Smooth muscle cell (in vitro differentiated cells): Measurements from ENCODE around the gene ZNF629. TPM values are rescaled to one million over a fixed set of nuclear protein-coding genes. Genes with fewer than 3 reads are reported as not detected.

Experiments used
- DNase-seq: peaks from one replicate; lab custom pipeline; 2025; ENCODE audit not compliant: unreplicated experiment; lab: John Stamatoyannopoulos, UW
- H2AFZ ChIP-seq: fragments of 200-600 bp; sonication (generic); 2 replicates; pipeline ENCODE4 v1.6.0; 2016; ENCODE audit warnings: antibody characterized with exemption, low read depth, mild to moderate bottlenecking
- H3F3A ChIP-seq: fragments of 200-600 bp; sonication (generic); 2 replicates; pipeline ENCODE4 v1.6.0; 2017; ENCODE audit warnings: antibody characterized with exemption, low read depth
- H3K27ac ChIP-seq: fragments of 200-600 bp; sonication (generic); 2 replicates; pipeline ENCODE4 v1.5.1; 2016; ENCODE audit warnings: low read depth, mild to moderate bottlenecking
- H3K27me3 ChIP-seq: fragments of 200-600 bp; sonication (generic); 2 replicates; pipeline ENCODE4 v1.6.1; 2016; ENCODE audit warnings: low read depth, mild to moderate bottlenecking
- H3K36me3 ChIP-seq: fragments of 200-600 bp; sonication (generic); 2 replicates; pipeline ENCODE4 v1.5.1; 2016; ENCODE audit warnings: low read depth
- H3K4me1 ChIP-seq: fragments of 200-600 bp; sonication (generic); 2 replicates; pipeline ENCODE4 v1.5.1; 2016; ENCODE audit warnings: low read depth
- H3K4me2 ChIP-seq: fragments of 200-600 bp; sonication (generic); 2 replicates; pipeline ENCODE4 v1.6.0; 2016; ENCODE audit warnings: mild to moderate bottlenecking
- H3K4me3 ChIP-seq: fragments of 200-600 bp; sonication (generic); 2 replicates; pipeline ENCODE4 v1.5.1; 2016; ENCODE audit warnings: mild to moderate bottlenecking
- H3K79me2 ChIP-seq: fragments of 200-600 bp; sonication (generic); 2 replicates; pipeline ENCODE4 v1.6.0; 2016; ENCODE audit warnings: low read depth, mild to moderate bottlenecking
- H3K9ac ChIP-seq: fragments of 200-600 bp; sonication (generic); 2 replicates; pipeline ENCODE4 v1.6.0; 2016; ENCODE audit warnings: low read depth
- H3K9me3 ChIP-seq: fragments of 200-600 bp; sonication (generic); replicated peaks from 2 replicates; pipeline ENCODE4 v1.5.1; 2016; ENCODE audit warnings: low read depth
- H4K20me1 ChIP-seq: fragments of 200-600 bp; sonication (generic); 2 replicates; pipeline ENCODE4 v1.6.0; 2016; ENCODE audit warnings: low read depth
- WGBS: methylation state at CpG from one replicate; pipeline ENCODE4 v1.1.7; 2016; ENCODE audit warnings: low lambda C conversion rate; 5-methylcytosine and 5-hydroxymethylcytosine counted together
- polyA plus RNA-seq: library from polyadenylated mRNA; unstranded; fragments of >200 nt; fragmentation: Nextera tagmentation; extraction: Ambion mirVana; gene quantifications from 2 replicates; pipeline ENCODE4 v1.2.1, GENCODE V29; 2016
- total RNA-seq: library from RNA; depleted of rRNA; stranded (reverse); fragments of >200 nt; gene quantifications from 2 replicates; pipeline ENCODE4 v1.2.3, GENCODE V29; 2014
- TF ChIP-seq, protein P1 (sequence below): fragments of 200-600 bp; sonication (generic); IDR thresholded peaks from 2 replicates; pipeline ENCODE4 v1.5.1; 2017; ENCODE audit warnings: borderline replicate concordance, mild to moderate bottlenecking, antibody characterized with exemption; ENCODE audit not compliant: insufficient read depth, poor library complexity, severe bottlenecking

ZNF629 gene
- total and polyA plus RNA-seq, 2 experiments from 2014 or later, result 11.6 to 13.4 TPM

DNA sequence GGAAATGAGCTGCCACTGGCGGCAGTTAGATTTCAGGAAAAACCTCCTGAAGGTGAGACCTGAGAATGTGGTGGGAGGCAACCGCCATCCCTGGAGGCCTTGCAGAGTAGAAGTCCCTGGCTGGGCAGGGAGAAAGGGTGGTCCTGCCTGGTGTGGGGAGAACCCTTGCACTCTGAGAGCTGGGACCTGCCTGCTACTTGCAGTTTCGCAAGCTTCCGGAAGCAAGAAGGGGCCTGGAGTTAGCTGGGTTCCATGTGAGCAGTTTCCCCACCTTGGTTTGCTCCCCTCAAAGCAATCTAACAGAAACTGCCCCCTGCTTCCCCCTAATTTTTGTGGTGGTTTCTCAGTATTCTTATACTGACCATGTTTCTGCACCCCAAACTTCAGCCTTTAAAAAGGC lies 6.5 kb downstream of the ZNF629 start:
- Histone ChIP-seq H3K4me2 (no peak overlapping the region), H3K27ac (no peak overlapping the region), H3F3A (peaks cover 3% of the 10 kb centered on the region), H4K20me1 (peaks cover 5% of the 10 kb centered on the region), H3K27me3 (no peaks in the 10 kb centered on the region), H3K4me3 (no peak overlapping the region), H3K79me2 (peaks cover 19% of the 10 kb centered on the region), H3K4me1 (peaks cover 7% of the 10 kb centered on the region), H3K36me3 (no peaks in the 10 kb centered on the region), H3K9me3 (no peaks in the 10 kb centered on the region), H3K9ac (no peak overlapping the region), H2AFZ (no peak overlapping the region)
- WGBS, result over 99% methylated on average over 4 of the region's 4 CpGs
- DNase-seq, result no peak
- TF ChIP-seq, protein P1, sequence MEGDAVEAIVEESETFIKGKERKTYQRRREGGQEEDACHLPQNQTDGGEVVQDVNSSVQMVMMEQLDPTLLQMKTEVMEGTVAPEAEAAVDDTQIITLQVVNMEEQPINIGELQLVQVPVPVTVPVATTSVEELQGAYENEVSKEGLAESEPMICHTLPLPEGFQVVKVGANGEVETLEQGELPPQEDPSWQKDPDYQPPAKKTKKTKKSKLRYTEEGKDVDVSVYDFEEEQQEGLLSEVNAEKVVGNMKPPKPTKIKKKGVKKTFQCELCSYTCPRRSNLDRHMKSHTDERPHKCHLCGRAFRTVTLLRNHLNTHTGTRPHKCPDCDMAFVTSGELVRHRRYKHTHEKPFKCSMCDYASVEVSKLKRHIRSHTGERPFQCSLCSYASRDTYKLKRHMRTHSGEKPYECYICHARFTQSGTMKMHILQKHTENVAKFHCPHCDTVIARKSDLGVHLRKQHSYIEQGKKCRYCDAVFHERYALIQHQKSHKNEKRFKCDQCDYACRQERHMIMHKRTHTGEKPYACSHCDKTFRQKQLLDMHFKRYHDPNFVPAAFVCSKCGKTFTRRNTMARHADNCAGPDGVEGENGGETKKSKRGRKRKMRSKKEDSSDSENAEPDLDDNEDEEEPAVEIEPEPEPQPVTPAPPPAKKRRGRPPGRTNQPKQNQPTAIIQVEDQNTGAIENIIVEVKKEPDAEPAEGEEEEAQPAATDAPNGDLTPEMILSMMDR, result no peak

DNA sequence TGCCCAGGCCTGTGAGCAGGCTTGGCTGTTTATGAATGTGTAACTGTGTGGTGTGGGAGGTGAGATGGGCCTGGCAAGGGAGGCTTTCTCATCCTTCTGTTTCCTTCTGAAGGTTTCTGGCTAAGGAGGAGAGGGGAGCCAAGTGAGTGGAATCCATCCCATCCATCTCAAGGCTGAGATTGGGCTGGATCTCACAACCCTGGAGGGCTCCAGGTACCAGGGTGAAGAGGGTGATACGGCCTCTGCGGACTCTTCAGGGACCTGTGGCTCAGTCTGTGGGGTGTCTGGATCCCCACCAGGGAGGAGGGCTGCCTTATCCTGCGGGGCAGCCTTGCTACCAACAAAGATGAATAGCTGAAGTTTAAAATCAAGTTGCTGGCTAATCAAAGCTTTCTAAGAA lies 7.0 kb downstream of the ZNF629 start:
- Histone ChIP-seq H3K27me3 (no peaks in the 10 kb centered on the region), H3K4me1 (peaks cover 7% of the 10 kb centered on the region), H3K9ac (no peak overlapping the region), H3K4me3 (no peak overlapping the region), H4K20me1 (no peaks in the 10 kb centered on the region), H3K36me3 (no peaks in the 10 kb centered on the region), H2AFZ (no peak overlapping the region), H3K9me3 (no peaks in the 10 kb centered on the region), H3F3A (peaks cover 4% of the 10 kb centered on the region), H3K79me2 (peaks cover 13% of the 10 kb centered on the region), H3K27ac (no peak overlapping the region), H3K4me2 (no peak overlapping the region)
- no peak for DNase-seq
- TF ChIP-seq, protein P1, result no peak
- WGBS, result 100% methylated on average over 3 of the region's 3 CpGs

DNA sequence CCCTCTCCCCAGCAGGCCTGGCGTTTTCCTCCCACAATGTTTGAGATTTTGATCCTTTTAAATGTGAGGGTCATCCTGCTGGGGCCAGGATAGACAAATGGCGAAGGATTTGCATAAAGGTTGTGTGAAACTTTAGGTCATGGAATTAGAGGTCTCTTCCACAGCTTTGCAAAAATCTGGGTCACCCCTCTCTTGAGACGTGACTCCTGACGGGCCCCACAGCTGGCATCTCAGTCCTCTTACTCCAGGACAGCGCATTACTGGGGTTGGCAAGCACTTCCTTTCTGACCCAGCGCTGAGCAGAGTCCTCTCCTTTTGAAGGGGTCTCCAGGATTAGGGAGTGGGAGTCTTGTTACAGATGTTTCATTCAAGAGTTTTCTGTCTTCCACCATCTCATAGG lies 7.4 kb downstream of the ZNF629 start:
- Histone ChIP-seq H3K4me3 (no peak overlapping the region), H3K27ac (no peak overlapping the region), H2AFZ (no peak overlapping the region), H3K9ac (no peak overlapping the region), H3K27me3 (no peaks in the 10 kb centered on the region), H3F3A (peaks cover 8% of the 10 kb centered on the region), H4K20me1 (no peaks in the 10 kb centered on the region), H3K79me2 (peaks cover 9% of the 10 kb centered on the region), H3K4me1 (peaks cover 9% of the 10 kb centered on the region), H3K36me3 (no peaks in the 10 kb centered on the region), H3K9me3 (no peaks in the 10 kb centered on the region), H3K4me2 (no peak overlapping the region)
- WGBS, result 97% methylated on average over 6 of the region's 6 CpGs
- DNase-seq, result no peak
- TF ChIP-seq, protein P1, result no peak

- peaks cover 4% of the 10 kb centered on the region for H3K79me2 ChIP-seq
These were observed 8.3 kb downstream of the ZNF629 start for GRCh38 chr16:30778549-30779244.

More at GRCh38 chr16:30778549-30779244, 8.3 kb downstream of the ZNF629 start:
- Histone ChIP-seq H4K20me1 (no peaks in the 10 kb centered on the region), H2AFZ (no peak overlapping the region), H3K27me3 (no peaks in the 10 kb centered on the region), H3K9me3 (no peaks in the 10 kb centered on the region), H3K27ac (no peak overlapping the region), H3F3A (peaks cover 13% of the 10 kb centered on the region), H3K4me3 (no peak overlapping the region), H3K36me3 (no peaks in the 10 kb centered on the region), H3K4me1 (peaks cover 9% of the 10 kb centered on the region), H3K4me2 (no peak overlapping the region), H3K9ac (no peak overlapping the region)
- no peak for DNase-seq
- 87% methylated on average over 14 of the region's 14 CpGs for WGBS
- TF ChIP-seq, protein P1, result no peak
